Activated CD4-positive, alpha-beta T cell treated with anti-CD3 and anti-CD28 coated beads for 24 hours (primary cell): ENCODE data around the gene HMOX2.

Experiments used
- DNase-seq, 2 donors: peaks; one replicate each; pipeline ENCODE4 v3.0.0-alpha.2; 2020; ENCODE audit warnings: low read depth in 2 of 2

HMOX2 gene

GRCh38 chr16:4525069-4525468, 48.9 kb downstream of the HMOX2 start:
- no peak for DNase-seq

GRCh38 chr16:4525634-4526277, 49.6 kb downstream of the HMOX2 start:
- DNase-seq: no peak

- DNase-seq: no peak
Observed at GRCh38 chr16:4529085-4530060, 53.2 kb downstream of the HMOX2 start.

- no peak for DNase-seq
Observed at GRCh38 chr16:4531811-4532210, 55.6 kb downstream of the HMOX2 start.

GRCh38 chr16:4532238-4532637, 56.0 kb downstream of the HMOX2 start:
- DNase-seq: no peak

GRCh38 chr16:4533490-4533889, 57.3 kb downstream of the HMOX2 start:
- no peak for DNase-seq

- DNase-seq: no peak
Observed at GRCh38 chr16:4534151-4534790, 58.1 kb downstream of the HMOX2 start.

GRCh38 chr16:4535627-4536108, 59.5 kb downstream of the HMOX2 start:
- DNase-seq: no peak

GRCh38 chr16:4536391-4537106, 60.4 kb downstream of the HMOX2 start:
- DNase-seq: no peak

- DNase-seq: no peak
Observed at GRCh38 chr16:4537376-4538343, 61.5 kb downstream of the HMOX2 start.

- DNase-seq: peak; percentile 93 to 98
Observed at GRCh38 chr16:4538350-4539235, 62.4 kb downstream of the HMOX2 start, which contains the start of gene CDIP1. Gene CDIP1, minus strand, starts transcription at chr16:4538773. Its CDS starts 24,643 bp downstream, at chr16:4514130.

- DNase-seq: no peak
Observed at GRCh38 chr16:4539716-4540284, 63.6 kb downstream of the HMOX2 start.

- no peak for DNase-seq
Observed at GRCh38 chr16:4544473-4544872, 68.3 kb downstream of the HMOX2 start.

- no peak for DNase-seq
Observed at GRCh38 chr16:4548124-4548523, 71.9 kb downstream of the HMOX2 start.

GRCh38 chr16:4550591-4550990, 74.4 kb downstream of the HMOX2 start:
- no peak for DNase-seq

- DNase-seq: no peak
Observed at GRCh38 chr16:4552541-4552940, 76.3 kb downstream of the HMOX2 start.

- DNase-seq: no peak
Observed at GRCh38 chr16:4556112-4556511, 79.9 kb downstream of the HMOX2 start, which contains the start of gene C16orf96. Gene C16orf96, plus strand, starts transcription at chr16:4556340. Its CDS starts 150 bp downstream, at chr16:4556490.

GRCh38 chr16:4556580-4556979, 80.4 kb downstream of the HMOX2 start:
- DNase-seq: no peak

GRCh38 chr16:4557973-4558372, 81.8 kb downstream of the HMOX2 start:
- DNase-seq: no peak
